COLO668 (cell line): Measurements from ENCODE around the gene CAV2.

ENCODE experiments used
- DNase-seq: peaks from one replicate; lab custom pipeline; 2025; ENCODE audit not compliant: unreplicated experiment; lab: John Stamatoyannopoulos, UW

CAV2 gene

DNA sequence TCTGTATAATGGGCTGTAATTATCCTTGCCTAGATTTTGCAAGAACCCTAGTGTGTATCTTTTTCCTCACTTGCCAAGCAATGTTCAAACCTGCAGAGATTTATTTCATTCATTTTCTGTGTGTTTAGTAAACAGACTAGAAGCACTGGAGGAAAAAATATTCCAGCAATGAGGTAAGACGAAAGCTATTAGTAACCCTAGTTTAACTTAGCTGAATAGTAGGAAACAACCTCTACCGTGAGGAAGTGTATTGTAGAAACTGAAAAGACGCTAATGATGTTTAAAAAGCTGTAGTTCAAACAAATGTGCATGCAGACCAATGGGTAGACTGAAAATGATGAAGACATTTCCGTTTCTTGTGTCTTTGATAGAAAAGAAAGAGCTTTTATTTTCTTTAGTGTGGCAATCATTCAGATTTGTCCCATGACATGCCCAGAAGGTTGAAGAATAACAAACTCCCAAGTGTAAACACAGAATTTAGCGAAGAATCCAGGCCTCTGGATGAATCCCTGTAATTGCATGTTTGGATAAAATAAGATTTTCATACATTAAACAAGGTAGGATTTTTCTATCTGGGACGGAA lies 46.0 kb downstream of the CAV2 start:
- no peak for DNase-seq

DNA sequence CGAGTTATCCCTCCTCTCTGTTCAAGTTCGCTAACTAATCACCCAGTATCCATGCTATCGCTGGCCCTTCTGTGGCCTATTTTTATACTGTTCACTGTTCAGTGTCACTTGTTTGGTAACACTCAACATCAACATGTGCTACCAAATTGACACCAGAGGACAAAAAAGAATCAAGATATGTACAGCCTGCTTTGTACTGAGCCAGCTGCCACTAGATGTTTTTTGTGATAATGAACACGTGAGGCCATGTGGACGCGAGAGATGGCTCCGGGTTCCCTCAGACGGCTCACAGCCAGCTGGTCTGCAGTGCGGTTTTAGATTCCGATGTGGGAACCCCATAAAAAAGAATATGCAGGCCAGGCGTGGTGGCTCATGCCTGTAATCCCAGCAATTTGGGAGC lies 46.5 kb downstream of the CAV2 start:
- DNase-seq = no peak

DNA sequence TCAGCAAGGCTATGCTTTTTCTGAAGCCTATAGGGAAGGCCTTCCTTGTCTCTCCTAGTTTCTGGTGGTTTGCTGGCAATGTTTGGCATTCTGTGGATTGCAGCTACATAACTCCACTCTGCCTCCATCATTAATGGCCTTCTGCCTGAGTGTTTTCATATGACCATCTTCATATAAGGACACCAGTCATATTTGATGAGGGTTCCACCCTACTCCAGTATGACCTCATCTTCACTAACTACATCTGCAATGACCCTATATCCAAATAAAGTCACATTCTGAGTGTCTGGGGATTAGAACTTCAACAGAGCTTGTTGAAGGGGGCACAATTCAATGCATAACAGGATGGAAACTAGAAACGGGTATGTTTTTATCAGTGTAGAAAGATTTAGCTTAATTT lies 47.4 kb downstream of the CAV2 start:
- DNase-seq = no peak

DNA sequence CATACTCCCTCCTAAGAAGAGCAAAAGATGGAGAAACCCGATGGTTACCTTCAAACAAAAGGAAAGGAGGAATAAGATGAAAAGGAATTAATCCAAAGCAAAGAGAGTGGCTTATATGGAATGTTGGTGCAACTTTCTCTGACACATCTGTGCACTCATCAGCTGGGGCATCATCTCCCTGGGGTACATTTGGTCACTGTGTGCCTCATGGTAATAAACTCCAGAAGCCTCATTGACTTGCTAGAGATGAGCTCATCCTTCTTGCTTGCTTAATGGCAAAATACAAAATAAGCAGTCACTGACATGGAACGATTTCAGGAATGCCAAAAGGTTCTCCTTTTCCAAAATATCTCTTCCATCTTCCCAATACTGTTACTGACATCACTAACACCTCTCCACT lies 47.8 kb downstream of the CAV2 start:
- no peak for DNase-seq

DNA sequence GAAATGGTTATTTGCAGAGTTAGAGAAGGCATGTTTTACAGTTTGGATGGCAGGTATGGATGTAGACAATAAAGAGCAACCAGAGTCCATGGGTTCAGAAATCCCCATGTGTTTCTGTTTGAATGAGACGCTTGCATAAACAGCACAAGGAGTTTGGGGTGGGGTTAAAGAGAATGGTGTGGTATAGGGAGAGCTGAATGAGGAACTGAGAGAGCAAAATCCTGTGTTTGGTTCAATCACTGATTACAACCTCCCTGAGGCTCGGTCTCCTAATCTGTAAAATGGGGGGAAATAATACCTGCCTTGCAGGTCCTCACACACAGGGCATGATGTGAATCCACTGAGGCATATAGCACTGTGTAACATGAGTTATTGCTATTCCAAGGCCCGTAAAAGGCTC lies 49.0 kb downstream of the CAV2 start:
- no peak for DNase-seq

DNA sequence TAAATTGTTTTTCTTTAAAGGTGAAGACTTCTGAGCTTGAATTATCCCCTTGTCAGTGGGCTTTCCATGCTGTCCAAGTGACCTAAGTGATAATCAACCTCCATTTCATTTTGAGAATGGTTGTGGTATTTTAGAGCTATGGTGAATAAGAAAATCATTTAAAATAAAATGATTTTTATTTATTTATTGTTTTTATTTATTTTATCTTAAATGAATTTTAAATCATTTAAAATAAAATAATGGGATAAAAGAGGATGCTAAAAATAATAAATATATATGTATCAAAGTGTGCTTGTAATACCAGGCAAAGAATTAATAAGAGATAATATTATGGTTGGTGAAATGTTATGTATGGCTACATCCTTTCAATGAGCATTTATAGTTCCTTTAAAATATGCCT lies 49.8 kb downstream of the CAV2 start:
- DNase-seq = no peak

DNA sequence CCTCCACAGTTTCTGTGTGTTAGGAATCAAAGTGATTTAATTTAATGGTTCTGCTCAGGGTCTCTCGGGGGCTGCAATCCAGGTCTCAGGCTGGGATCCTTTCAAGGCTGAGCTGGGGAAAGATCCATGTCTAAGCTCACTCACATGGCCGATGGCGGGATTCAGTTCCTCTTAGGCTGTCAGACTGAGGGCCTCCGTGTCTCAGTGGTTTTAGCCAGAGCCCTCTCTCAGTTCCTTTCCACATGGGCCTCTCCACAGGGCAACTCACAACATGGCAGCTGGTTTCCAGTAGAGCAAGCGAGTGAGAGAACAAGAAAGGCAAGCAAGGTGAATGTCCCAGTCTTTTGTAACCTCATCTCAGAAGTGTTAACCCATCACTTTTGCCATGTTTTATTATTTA lies 52.2 kb downstream of the CAV2 start:
- DNase-seq = no peak

DNA sequence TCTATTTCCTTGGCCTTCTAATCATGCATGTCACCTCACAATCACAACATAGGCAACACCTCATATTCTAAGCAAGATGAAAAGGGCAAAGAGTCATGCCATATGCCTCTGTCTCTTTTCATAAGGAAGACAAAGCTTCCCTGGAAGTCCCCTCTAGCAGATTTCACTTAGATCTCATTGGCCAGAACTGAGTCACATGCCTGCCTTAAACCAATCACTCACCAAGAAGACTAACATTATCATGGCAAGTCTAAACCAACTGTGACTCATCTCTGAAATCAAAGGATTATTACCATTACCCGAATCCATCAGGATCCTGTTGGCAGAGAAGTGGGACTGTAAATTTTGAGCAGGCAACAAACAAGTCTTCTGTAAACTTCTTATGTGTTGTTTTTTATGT lies 53.1 kb downstream of the CAV2 start:
- no peak for DNase-seq

DNA sequence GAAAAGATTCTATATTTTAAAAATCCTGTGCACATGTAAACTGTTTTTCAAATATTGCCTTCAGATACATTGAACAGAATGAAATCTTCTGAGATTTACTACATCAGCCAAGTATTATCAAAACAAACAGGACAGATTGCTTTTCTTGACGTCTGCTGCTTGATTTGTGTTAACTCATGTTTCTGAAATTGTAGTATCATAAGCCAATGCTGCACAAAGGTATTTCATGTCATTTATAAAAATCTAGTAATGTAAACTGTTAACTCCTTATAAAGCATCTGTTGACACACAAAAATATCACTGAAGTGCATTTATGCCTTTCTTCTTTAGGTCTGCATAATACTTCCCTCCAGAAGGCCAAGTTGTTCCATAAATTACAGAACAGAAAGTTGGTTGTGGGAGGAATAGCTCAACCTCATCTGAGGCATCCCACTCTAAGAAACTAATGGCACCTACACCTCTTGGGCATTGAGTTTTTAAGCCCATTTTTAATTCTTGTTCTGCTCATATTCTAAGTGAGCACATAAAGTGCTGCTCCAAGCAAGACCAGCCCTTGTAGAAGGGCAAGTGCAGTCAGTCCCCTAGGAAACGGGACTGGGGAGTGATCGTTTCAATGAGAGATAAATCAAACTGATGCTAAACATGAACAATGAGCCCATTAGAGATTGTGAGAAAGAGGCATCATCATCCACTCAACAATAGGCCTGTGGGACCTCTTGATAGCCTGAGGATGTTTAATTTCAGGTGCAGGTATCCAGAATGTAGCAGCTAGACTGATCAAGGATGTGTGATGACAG lies 53.8 kb downstream of the CAV2 start:
- no peak for DNase-seq

DNA sequence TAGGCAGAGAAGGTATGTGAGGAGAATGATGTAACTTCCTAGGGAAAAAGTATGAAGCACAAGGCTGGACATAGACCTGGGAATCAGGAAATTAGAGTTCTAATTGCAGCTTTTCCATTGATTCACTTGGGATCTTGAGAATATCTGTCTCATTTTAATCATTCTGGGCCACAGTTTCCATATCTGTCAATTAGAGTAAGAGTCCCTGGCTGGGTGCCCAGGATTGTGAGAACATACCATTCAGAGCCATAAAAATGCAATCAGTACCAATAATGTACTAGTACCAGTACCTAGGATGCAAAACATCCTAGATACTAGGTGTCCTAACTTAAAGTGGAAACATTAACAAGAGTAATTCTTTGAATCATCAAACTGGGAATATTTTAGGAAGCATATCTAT lies 54.9 kb downstream of the CAV2 start:
- no peak for DNase-seq

DNA sequence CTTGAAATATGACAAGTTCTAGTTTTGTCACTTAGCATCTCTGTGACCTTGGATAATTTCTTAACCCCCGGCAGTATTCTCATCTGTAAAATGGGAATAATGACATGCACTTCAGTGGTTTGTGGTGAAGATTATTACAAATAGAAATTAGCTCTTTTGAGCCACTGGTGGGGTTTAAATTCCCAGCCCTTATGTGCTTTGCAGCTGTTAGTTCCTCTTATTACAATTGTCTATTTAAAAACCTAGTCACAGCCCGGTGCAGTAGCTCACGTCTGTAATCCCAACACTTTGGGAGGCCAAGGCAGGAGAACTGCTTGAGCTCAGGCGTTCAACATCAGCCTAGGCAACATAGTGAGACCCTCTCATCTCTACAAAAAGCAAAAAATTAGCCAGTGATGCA lies 55.4 kb downstream of the CAV2 start:
- no peak for DNase-seq

DNA sequence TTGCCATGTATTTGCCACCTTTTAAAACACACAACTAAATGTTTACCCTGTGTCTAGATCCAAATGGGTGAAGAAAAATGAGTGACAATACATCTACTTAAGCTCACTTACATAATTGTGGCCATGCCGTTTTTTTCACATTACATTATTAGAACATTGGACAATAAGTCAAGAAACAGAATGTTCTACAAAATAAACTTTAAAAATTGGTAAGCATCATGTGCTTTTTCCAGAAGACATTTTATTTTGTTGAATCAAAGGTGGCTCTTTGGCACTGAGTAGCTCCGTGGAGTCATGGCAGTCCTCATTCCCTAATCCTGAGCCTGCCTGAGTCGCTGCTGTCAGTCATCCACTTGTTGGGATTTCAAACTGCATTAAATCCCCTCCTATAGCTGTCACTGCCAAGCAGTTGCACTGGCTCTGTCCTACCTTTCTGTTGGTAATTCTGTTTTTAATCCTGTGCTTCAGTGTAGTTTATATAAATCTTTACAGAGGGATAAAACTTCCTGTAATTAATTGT lies 57.6 kb downstream of the CAV2 start:
- DNase-seq = no peak

DNA sequence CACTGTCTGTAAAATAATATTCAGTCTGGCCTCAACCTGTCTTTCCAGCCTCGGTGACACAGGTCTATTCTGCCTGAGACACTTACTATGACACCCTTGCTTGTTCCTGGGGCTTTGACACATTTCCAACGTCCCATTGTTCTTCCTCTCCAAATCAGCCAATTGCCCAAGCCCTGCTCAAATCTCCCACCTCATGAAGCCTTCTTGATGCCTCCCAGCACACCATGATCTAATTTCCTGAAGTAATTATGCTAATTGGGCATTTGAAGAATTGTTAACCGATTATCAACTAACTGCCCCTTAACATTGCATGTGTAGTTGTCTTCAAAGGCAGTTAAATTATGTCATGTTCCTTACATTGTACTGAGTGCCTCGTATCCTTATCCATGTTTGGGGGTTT lies 58.4 kb downstream of the CAV2 start:
- DNase-seq = no peak
